ENCODE results near the gene PRPF40B. TPM values are rescaled to one million over a fixed set of nuclear protein-coding genes. Genes with fewer than 3 reads are reported as not detected.

PRPF40B gene
- total and polyA plus RNA-seq, 9 donors = 10.8 to 15.7 (median 14.0) TPM

DNA sequence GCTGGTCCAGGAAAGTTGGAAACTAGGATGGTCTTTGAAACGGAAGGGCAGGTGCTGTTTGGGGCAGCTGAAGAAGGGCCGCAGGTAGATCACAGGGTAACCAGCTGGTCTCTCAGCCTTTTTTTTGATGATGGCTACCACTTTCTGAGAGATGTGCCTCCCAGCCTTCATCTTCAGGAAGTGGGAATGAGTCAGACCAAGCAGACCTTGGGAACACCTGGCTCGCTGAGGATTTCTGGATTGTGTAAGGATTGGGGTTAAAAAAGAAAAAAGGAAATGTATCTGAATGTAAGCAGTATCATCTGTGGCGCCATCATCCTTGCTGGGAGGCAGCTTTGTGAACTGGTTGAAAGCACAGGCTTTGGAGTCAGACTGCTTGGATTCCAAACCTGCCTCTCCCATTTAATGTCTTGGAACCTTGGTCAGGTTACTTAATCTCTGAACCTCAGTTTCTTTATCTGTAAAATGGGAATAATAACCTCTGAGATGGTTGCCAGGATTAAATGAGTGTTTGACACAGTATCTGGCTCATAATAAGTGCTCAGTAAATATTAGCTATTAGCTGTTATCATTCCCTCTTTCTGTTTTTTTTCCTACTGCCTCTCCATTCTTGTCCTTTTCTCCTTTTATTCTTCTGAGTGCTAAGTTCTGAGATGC lies 1.7 kb downstream of the PRPF40B start:
- peak overlapping the region; percentile 37 for H3K27ac ChIP-seq (ENCODE audit: low read length)
- peaks cover 18% of the 10 kb centered on the region for H3K4me1 ChIP-seq (ENCODE audit: control insufficient read depth, insufficient read depth, low read length)
- H3K9me3 ChIP-seq (replicated peaks; ENCODE audit: control insufficient read depth, low read depth, low read length) = no peaks in the 10 kb centered on the region

DNA sequence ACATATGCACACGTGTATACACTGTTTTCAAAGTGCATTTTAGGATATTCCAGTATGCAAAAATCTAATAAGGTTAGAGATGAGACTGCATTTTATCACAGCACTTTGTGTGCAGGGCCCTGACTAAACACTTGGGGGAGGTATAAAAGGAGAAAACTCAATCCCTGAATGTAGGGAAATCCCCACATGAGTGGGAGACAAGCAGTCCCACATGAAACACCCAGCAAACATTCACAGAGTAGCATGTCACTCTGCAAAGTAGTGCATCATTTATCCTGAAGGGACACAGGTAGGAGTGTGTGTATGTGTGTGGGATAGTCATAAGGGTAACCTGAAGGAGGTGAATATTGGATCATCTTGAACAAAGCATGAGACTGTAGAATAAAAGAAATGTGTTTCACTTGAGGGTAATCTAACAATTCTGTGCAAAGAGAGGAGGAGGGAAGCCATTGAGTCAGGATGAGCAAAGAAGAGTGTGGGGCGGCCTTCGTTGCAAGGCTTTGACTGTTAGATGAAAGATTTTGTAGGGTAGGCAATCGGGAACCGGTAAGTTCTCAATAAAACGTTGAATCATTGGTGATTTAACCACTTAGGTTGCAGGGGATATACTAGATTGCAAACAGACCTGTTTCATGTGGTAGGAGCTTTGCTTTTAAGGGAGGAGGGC lies 2.9 kb downstream of the PRPF40B start:
- no peak for DNase-seq
- H3K27ac ChIP-seq (ENCODE audit: low read length) = no peak overlapping the region
- H3K9me3 ChIP-seq (replicated peaks; ENCODE audit: control insufficient read depth, low read depth, low read length) = no peaks in the 10 kb centered on the region
- peaks cover 18% of the 10 kb centered on the region for H3K4me1 ChIP-seq (ENCODE audit: control insufficient read depth, insufficient read depth, low read length)
- no peak overlapping the region for H3K4me3 ChIP-seq (ENCODE audit: low read length)
- H3K36me3 ChIP-seq (ENCODE audit: control insufficient read depth, insufficient read depth, low read length) = peaks cover under 1% of the 10 kb centered on the region
- 81% methylated on average over 5 of the region's 6 CpGs for WGBS (ENCODE audit: insufficient coverage)
- no peaks in the 10 kb centered on the region for H3K27me3 ChIP-seq (ENCODE audit: control insufficient read depth, insufficient read depth, low read length)

More for the DNA sequence above, 1.7 kb downstream of the PRPF40B start:
- Histone ChIP-seq H3K36me3 (ENCODE audit: control insufficient read depth, insufficient read depth, low read length) (no peaks in the 10 kb centered on the region), H3K27me3 (ENCODE audit: control insufficient read depth, insufficient read depth, low read length) (no peaks in the 10 kb centered on the region), H3K4me3 (ENCODE audit: low read length) (no peak overlapping the region)
- no peak for DNase-seq
- 60% methylated on average over 4 of the region's 4 CpGs for WGBS (ENCODE audit: insufficient coverage)

DNA sequence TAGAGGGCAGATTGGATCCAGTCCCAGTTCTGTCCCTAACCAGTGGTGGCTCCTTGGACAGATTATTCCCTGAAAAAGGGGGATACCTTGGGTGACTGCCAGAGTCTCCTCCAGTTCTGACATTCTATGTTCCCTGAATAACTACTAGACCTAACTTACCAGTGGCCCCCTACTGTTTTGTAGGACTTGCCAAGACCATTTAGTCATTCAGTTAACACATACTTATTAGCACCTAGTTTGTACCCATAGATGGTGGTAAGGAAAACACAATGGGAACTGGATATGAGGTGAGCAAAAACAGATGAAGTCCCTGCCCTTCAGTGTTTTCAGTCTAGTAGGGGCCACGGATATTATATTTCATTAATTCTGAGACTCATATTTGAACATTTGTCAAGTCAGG lies 3.5 kb downstream of the PRPF40B start:
- WGBS (ENCODE audit: insufficient coverage) = no CpG with 5 or more reads among the region's 1 CpG
- DNase-seq = no peak
- Histone ChIP-seq H3K36me3 (ENCODE audit: control insufficient read depth, insufficient read depth, low read length) (peaks cover 6% of the 10 kb centered on the region), H3K4me1 (ENCODE audit: control insufficient read depth, insufficient read depth, low read length) (peaks cover 12% of the 10 kb centered on the region), H3K27me3 (ENCODE audit: control insufficient read depth, insufficient read depth, low read length) (no peaks in the 10 kb centered on the region), H3K9me3 (replicated peaks; ENCODE audit: control insufficient read depth, low read depth, low read length) (no peaks in the 10 kb centered on the region), H3K27ac (ENCODE audit: low read length) (no peak overlapping the region), H3K4me3 (ENCODE audit: low read length) (no peak overlapping the region)

DNA sequence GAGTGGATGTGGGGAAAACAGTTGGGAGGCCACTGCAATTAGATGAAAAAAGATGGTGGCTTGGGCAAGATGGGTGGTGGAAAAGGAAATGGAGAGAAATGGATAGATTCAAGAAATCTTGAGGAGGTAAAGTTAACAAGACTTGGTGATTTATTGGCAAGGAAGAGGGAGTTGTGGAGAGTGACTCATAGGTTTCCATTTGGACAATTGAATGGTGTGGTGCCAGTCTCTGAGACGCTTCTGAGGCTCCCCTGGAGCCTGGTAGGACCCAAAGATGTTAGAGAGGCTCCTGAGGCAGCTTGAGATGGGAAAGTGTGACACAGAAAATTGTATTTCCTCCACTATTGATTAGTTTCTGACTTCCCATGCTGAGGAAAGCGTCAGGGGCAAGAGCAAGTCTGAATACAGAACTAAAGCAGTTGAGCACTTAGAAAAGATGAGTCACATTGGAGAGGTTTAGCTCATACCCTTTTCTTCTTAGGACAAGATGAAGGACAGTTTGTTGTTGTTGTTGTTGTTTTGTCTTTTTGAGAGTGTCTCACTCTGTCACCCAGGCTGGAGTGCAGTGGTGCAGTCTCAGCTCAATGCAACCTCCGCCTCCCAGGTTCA lies 4.5 kb downstream of the PRPF40B start:
- Histone ChIP-seq H3K36me3 (ENCODE audit: control insufficient read depth, insufficient read depth, low read length) (peaks cover 12% of the 10 kb centered on the region), H3K27ac (ENCODE audit: low read length) (no peak overlapping the region), H3K9me3 (replicated peaks; ENCODE audit: control insufficient read depth, low read depth, low read length) (no peaks in the 10 kb centered on the region), H3K4me1 (ENCODE audit: control insufficient read depth, insufficient read depth, low read length) (peaks cover 2% of the 10 kb centered on the region), H3K27me3 (ENCODE audit: control insufficient read depth, insufficient read depth, low read length) (no peaks in the 10 kb centered on the region), H3K4me3 (ENCODE audit: low read length) (no peak overlapping the region)
- no peak for DNase-seq
- 50% methylated on average over 1 of the region's 3 CpGs for WGBS (ENCODE audit: insufficient coverage)

DNA sequence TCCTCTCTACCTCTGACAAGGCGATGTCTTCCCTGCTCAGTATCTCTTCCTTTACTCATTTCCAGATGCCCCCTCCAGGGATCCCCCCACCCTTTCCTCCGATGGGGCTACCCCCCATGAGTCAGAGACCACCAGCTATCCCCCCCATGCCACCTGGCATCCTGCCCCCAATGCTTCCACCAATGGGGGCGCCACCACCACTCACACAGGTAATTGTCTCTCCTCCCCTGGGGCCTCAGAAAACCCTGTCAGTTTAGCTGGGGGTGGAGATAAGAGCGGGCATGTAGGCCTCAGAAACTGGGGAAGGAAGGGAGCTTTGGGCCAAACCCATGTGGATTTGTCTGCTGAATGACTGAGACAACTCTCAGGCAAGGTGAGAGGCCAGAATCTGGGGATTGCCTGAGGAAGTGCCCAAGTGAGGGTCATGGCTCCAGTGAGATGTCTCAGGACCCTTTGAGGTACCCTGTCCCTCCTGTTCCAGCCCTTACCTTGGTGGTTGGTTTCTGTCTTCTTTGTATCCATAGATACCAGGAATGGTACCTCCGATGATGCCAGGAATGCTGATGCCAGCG lies 8.1 kb downstream of the PRPF40B start:
- 90% methylated on average over 3 of the region's 6 CpGs for WGBS (ENCODE audit: insufficient coverage)
- Histone ChIP-seq H3K27me3 (ENCODE audit: control insufficient read depth, insufficient read depth, low read length) (no peaks in the 10 kb centered on the region), H3K36me3 (ENCODE audit: control insufficient read depth, insufficient read depth, low read length) (peaks cover 37% of the 10 kb centered on the region), H3K27ac (ENCODE audit: low read length) (no peak overlapping the region), H3K4me3 (ENCODE audit: low read length) (no peak overlapping the region), H3K9me3 (replicated peaks; ENCODE audit: control insufficient read depth, low read depth, low read length) (no peaks in the 10 kb centered on the region), H3K4me1 (ENCODE audit: control insufficient read depth, insufficient read depth, low read length) (peaks cover under 1% of the 10 kb centered on the region)
- DNase-seq = no peak

DNA sequence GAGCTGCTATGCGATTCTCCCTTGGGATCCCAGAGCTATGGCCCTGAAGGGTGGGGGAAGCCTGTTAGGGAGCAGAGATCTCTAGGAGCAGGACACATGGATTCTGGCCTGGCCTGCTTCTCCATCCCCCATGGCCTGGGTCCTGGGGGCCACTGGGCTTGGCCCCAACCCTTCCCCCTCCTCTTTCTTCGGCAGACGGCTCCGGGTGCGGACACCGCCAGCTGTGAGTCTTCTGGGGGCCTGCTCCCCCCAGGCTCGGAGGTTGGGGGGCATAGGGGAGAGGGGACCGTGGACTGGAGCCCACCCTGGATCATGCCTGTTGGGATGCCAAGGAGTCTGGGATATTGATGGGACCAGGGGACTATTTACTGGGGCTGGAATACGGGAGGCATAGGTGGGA lies 9.0 kb downstream of the PRPF40B start:
- Histone ChIP-seq H3K27me3 (ENCODE audit: control insufficient read depth, insufficient read depth, low read length) (no peaks in the 10 kb centered on the region), H3K4me1 (ENCODE audit: control insufficient read depth, insufficient read depth, low read length) (peaks cover 10% of the 10 kb centered on the region), H3K4me3 (ENCODE audit: low read length) (no peak overlapping the region), H3K36me3 (ENCODE audit: control insufficient read depth, insufficient read depth, low read length) (peaks cover 37% of the 10 kb centered on the region), H3K9me3 (replicated peaks; ENCODE audit: control insufficient read depth, low read depth, low read length) (no peaks in the 10 kb centered on the region), H3K27ac (ENCODE audit: low read length) (no peak overlapping the region)
- 94% methylated on average over 5 of the region's 9 CpGs for WGBS (ENCODE audit: insufficient coverage)
- DNase-seq = no peak

DNA sequence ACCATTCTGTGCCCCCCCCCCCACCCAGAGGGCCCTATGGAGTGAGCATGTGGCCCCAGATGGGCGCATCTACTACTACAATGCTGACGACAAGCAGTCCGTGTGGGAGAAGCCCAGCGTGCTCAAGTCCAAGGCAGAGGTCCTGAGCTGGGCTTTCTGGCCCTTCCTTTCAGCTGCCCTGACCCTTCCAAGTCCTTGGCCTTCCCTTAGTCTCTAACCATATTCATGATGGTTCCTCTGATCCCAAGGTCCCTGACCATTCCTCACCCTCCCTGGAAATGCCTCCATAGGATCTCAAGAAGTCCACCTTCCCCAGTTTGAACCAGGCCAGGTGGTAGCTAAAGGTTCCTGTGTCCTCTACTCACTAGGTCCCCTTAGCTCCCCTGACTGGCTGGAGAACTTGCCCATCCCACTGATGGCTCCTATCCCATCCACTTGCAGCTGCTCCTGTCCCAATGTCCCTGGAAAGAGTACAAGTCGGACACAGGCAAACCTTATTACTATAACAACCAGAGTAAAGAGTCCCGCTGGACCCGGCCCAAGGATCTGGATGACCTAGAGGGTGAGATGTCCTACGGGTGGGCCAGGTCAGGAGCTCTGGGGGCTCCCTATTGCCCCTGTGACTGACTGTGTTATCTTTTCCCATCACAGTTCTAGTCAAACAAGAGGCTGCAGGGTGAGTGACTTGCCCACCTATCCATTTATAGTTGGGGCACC lies 9.8 kb downstream of the PRPF40B start:
- Histone ChIP-seq H3K4me1 (ENCODE audit: control insufficient read depth, insufficient read depth, low read length) (peaks cover 13% of the 10 kb centered on the region), H3K27me3 (ENCODE audit: control insufficient read depth, insufficient read depth, low read length) (no peaks in the 10 kb centered on the region), H3K9me3 (replicated peaks; ENCODE audit: control insufficient read depth, low read depth, low read length) (no peaks in the 10 kb centered on the region), H3K36me3 (ENCODE audit: control insufficient read depth, insufficient read depth, low read length) (peaks cover 37% of the 10 kb centered on the region), H3K27ac (ENCODE audit: low read length) (no peak overlapping the region), H3K4me3 (ENCODE audit: low read length) (no peak overlapping the region)
- no peak for DNase-seq
- 91% methylated on average over 4 of the region's 8 CpGs for WGBS (ENCODE audit: insufficient coverage)

DNA sequence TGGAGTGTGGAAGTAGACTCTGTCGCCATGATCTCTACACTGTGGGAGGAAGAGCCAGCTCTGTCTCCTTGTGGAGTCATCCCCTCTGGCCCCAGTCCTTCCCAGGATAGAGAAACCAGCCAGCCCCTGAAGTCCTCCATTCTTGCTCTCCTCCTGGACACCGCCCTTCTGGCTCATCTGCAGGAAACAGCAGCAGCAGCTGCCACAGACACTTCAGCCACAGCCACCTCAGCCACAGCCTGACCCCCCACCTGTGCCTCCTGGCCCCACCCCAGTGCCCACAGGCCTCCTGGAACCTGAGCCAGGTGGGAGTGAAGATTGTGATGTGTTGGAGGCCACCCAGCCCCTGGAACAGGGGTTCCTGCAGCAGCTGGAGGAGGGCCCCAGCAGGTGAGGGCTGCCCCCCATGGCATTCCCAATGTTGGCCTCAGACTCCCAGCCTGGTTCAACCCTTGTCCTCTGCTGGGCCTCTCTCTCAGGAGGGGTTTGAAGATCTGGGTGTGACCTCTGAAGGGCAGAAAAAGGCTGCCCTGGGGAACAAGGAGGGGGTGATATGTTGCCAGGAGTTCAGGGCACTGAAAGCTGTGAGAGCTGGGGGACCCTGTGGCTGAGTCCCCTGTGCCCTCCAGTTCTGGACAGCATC lies 10.5 kb downstream of the PRPF40B start:
- DNase-seq = no peak
- 83% methylated on average over 2 of the region's 2 CpGs for WGBS (ENCODE audit: insufficient coverage)
- peaks cover 37% of the 10 kb centered on the region for H3K36me3 ChIP-seq (ENCODE audit: control insufficient read depth, insufficient read depth, low read length)
- no peaks in the 10 kb centered on the region for H3K27me3 ChIP-seq (ENCODE audit: control insufficient read depth, insufficient read depth, low read length)
- H3K9me3 ChIP-seq (replicated peaks; ENCODE audit: control insufficient read depth, low read depth, low read length) = no peaks in the 10 kb centered on the region
- no peak overlapping the region for H3K4me3 ChIP-seq (ENCODE audit: low read length)
- H3K27ac ChIP-seq (ENCODE audit: low read length) = no peak overlapping the region
- peaks cover 13% of the 10 kb centered on the region for H3K4me1 ChIP-seq (ENCODE audit: control insufficient read depth, insufficient read depth, low read length)

DNA sequence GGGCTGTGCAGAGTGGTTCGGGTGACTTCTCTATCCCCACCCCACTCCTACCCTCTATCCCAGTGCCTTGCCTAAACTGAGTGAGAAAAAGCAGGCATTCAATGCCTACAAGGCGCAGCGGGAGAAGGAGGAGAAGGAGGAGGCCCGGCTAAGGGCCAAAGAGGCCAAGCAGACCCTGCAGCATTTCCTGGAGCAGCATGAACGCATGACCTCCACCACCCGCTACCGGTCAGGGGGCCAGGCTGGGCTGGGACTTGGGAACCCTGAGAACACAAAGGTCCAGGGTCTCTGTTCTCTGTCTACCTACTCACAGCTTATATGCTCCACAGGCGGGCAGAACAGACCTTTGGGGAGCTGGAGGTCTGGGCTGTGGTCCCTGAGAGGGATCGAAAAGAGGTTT lies 11.7 kb downstream of the PRPF40B start:
- Histone ChIP-seq H3K4me3 (ENCODE audit: low read length) (no peak overlapping the region), H3K4me1 (ENCODE audit: control insufficient read depth, insufficient read depth, low read length) (peaks cover 13% of the 10 kb centered on the region), H3K27me3 (ENCODE audit: control insufficient read depth, insufficient read depth, low read length) (no peaks in the 10 kb centered on the region), H3K9me3 (replicated peaks; ENCODE audit: control insufficient read depth, low read depth, low read length) (no peaks in the 10 kb centered on the region), H3K27ac (ENCODE audit: low read length) (no peak overlapping the region), H3K36me3 (ENCODE audit: control insufficient read depth, insufficient read depth, low read length) (peaks cover 39% of the 10 kb centered on the region)
- no peak for DNase-seq
- 70% methylated on average over 2 of the region's 9 CpGs for WGBS (ENCODE audit: insufficient coverage)
